K562 (cell line): Measurements from ENCODE around the gene OPRD1. TPM values are rescaled to one million over a fixed set of nuclear protein-coding genes. Genes with fewer than 3 reads are reported as not detected.

ENCODE experiments used
- ATAC-seq: fragments of 200-7000 bp; cut with Tn5 transposase; 3 replicates; pipeline ENCODE4 v1.9.1; 2020; ENCODE audit warnings: moderate library complexity
- BruUV-seq: library from RNA; stranded (reverse); fragments of 400-500 nt; replicated peaks from 2 replicates; lab custom pipeline; 2021; lab: Mats Ljungman, UMichigan
- CTCF ChIA-PET: fragments of 300-600 bp; formaldehyde crosslinking; extraction: SDS; loops from one replicate; lab custom pipeline; 2021; ENCODE audit warnings: low intra/inter-chr PET ratio; lab: Yijun Ruan, JAX
- POLR2A ChIA-PET: fragments of 300-600, 350-650 bp; sonication (Branson Sonifier 250); formaldehyde crosslinking; extraction: SDS; loops from one replicate; lab custom pipeline; 2021; ENCODE audit warnings: antibody characterized with exemption, inconsistent platforms; lab: Yijun Ruan, JAX
- DNase-seq, 4 experiments: peaks; one replicate each; pipeline versions ENCODE4 v3.0.0 to v3.0.0-alpha.2; 2011 to 2018; ENCODE audit warnings: low spot score in 3 of 4, mixed read lengths in 3 of 4; ENCODE audit errors: extremely low read depth in 1 of 4
- FAIRE-seq: peaks from 2 replicates; lab custom pipeline; 2011; peaks lifted over from hg19 to GRCh38; lab: Jason Lieb, UNC
- H2AFZ ChIP-seq: 2 replicates; pipeline ENCODE4 v1.6.0; 2011; ENCODE audit warnings: low read depth, low read length, control low read depth, inconsistent platforms
- H3K27ac ChIP-seq: fragments of 200-600 bp; 3 replicates; pipeline ENCODE4 v1.8.0; 2011; ENCODE audit warnings: low read depth, mild to moderate bottlenecking, control low read depth, inconsistent platforms, low read length, moderate library complexity, mixed read lengths; ENCODE audit errors: extremely low read depth
- H3K27me3 ChIP-seq, 2 experiments: fragments of 300-600 bp in 1 of 2; 2 replicates in 1 of 2; 3 replicates in 1 of 2; pipeline versions ENCODE4 v1.6.0 to v1.8.0; 2011; ENCODE audit warnings: inconsistent platforms in 2 of 2, low read length in 2 of 2, mild to moderate bottlenecking in 1 of 2, mixed read lengths in 1 of 2, moderate library complexity in 1 of 2; ENCODE audit not compliant: control insufficient read depth in 2 of 2, insufficient read depth in 2 of 2
- H3K36me3 ChIP-seq: fragments of 300-600 bp; 3 replicates; pipeline ENCODE4 v1.8.0; 2011; ENCODE audit warnings: mild to moderate bottlenecking, low read length, inconsistent platforms; ENCODE audit not compliant: control insufficient read depth, insufficient read depth
- H3K4me1 ChIP-seq, 2 experiments: fragments of 200-600 bp in 1 of 2; replicated peaks in 1 of 2; 2 replicates in 1 of 2; 3 replicates in 1 of 2; pipeline versions ENCODE4 v1.5.1 to v1.8.0; 2011; ENCODE audit warnings: inconsistent platforms in 2 of 2, low read length in 2 of 2, mild to moderate bottlenecking in 1 of 2, mixed read lengths in 1 of 2, moderate library complexity in 1 of 2; ENCODE audit not compliant: control insufficient read depth in 2 of 2, insufficient read depth in 2 of 2
- H3K4me2 ChIP-seq: 2 replicates; pipeline ENCODE4 v1.6.1; 2011; ENCODE audit warnings: low read length, control low read depth, inconsistent platforms, mixed read lengths; ENCODE audit not compliant: insufficient read depth
- H3K4me3 ChIP-seq: fragments of 200-600 bp; sonication (generic), shearing (Covaris generic); 2 replicates; pipeline ENCODE4 v1.5.1; 2016; ENCODE audit warnings: control low read depth, inconsistent platforms
- H3K79me2 ChIP-seq: fragments of 200-600 bp; 3 replicates; pipeline ENCODE4 v1.8.0; 2011; ENCODE audit warnings: low read length, inconsistent platforms; ENCODE audit not compliant: control insufficient read depth, insufficient read depth
- H3K9ac ChIP-seq, 2 experiments: 2 replicates each; pipeline versions ENCODE4 v1.6.0 to v1.6.1; 2011; ENCODE audit warnings: low read depth in 2 of 2, low read length in 2 of 2, control low read depth in 1 of 2, inconsistent platforms in 1 of 2, mild to moderate bottlenecking in 1 of 2, mixed read lengths in 1 of 2; ENCODE audit not compliant: insufficient read depth in 1 of 2
- H3K9me1 ChIP-seq: one replicate; pipeline ENCODE4 v1.6.0; 2011; ENCODE audit warnings: inconsistent platforms, mild to moderate bottlenecking, low read length, moderate library complexity; ENCODE audit not compliant: control insufficient read depth, insufficient read depth
- H3K9me3 ChIP-seq: replicated peaks from 2 replicates; pipeline ENCODE4 v1.5.1; 2011; ENCODE audit warnings: low read depth, low read length, inconsistent platforms; ENCODE audit not compliant: control insufficient read depth, insufficient read depth
- H4K20me1 ChIP-seq: replicated peaks from 2 replicates; pipeline ENCODE4 v1.6.1; 2011; ENCODE audit warnings: low read length, inconsistent platforms, mixed read lengths; ENCODE audit not compliant: control insufficient read depth, insufficient read depth
- ATF3 ChIP-seq, 2 experiments: fragments of 450-650 bp in 1 of 2; sonication (generic) in 1 of 2; formaldehyde crosslinking in 1 of 2; IDR thresholded peaks in 1 of 2; conservative IDR thresholded peaks in 1 of 2; 2 replicates each; pipeline versions ENCODE4 v1.6.1 to v1.8.1; 2016 to 2023; ENCODE audit warnings: mild to moderate bottlenecking in 2 of 2, moderate library complexity in 2 of 2, inconsistent platforms in 1 of 2, missing genetic modification reagents in 1 of 2
- ATF7 ChIP-seq: fragments of 450-650 bp; IDR thresholded peaks from 2 replicates; pipeline ENCODE4 v1.7.1; 2014; ENCODE audit warnings: mild to moderate bottlenecking, moderate library complexity
- CGGBP1 ChIP-seq: fragments of 250-450 bp; sonication (Bioruptor Pico); IDR thresholded peaks from 2 replicates; pipeline ENCODE4 v1.9.0; 2021; ENCODE audit warnings: mild to moderate bottlenecking
- EZH2 ChIP-seq: IDR thresholded peaks from 2 replicates; pipeline ENCODE4 v1.6.1; 2012; ENCODE audit warnings: low read depth, mild to moderate bottlenecking, inconsistent platforms, low read length, borderline replicate concordance
- JUNB ChIP-seq: fragments of 450-650 bp; formaldehyde crosslinking; conservative IDR thresholded peaks from 2 replicates; pipeline ENCODE4 v1.4.0; 2020; ENCODE audit warnings: mild to moderate bottlenecking
- ZNF316 ChIP-seq: fragments of 450-650 bp; IDR thresholded peaks from 2 replicates; pipeline ENCODE4 v1.6.1; 2016
- WGBS: fragments of 100-300 bp; shearing (Covaris generic); methylation state at CpG from one replicate; pipeline ENCODE4 v1.1.6; 2016; ENCODE audit warnings: low coverage, mixed read lengths; ENCODE audit not compliant: insufficient coverage; ENCODE audit errors: missing lambda C conversion rate; 5-methylcytosine and 5-hydroxymethylcytosine counted together
- in situ Hi-C: fragments of 300-500 bp; cut with MboI; formaldehyde crosslinking; loops from 4 replicates; pipeline ENCODE4 v1.15.0; 2018; ENCODE audit warnings: inconsistent platforms, mixed read lengths
- intact Hi-C: fragments of 100-400 bp; cut with micrococcal nuclease; formaldehyde crosslinking; loops from 2 replicates; pipeline ENCODE4 v1.14.2; 2022
- polyA plus RNA-seq, 8 experiments: library from polyadenylated mRNA; depleted of rRNA in 4 of 8; stranded (reverse) in 5 of 8; unstranded in 3 of 8; fragments of >200 nt; fragmentation: Nextera tagmentation in 2 of 8; fragmentation: Illumina TruSeq in 1 of 8; extraction: Ambion mirVana in 2 of 8; extraction: Trizol in 1 of 8; gene quantifications; 2 replicates each; pipeline versions ENCODE4 v1.2.1 to v1.2.3, GENCODE V29; 2011 to 2014; ENCODE audit warnings: inconsistent platforms in 1 of 8, missing spikeins in 1 of 8
- total RNA-seq, 7 experiments: library from RNA; depleted of rRNA in 6 of 7; stranded (reverse); fragments of >200 nt in 6 of 7; fragmentation: Illumina TruSeq in 2 of 7; extraction: Trizol in 2 of 7; gene quantifications; 2 replicates each; pipeline versions ENCODE4 v1.2.1 to v1.2.3, GENCODE V29; 2011 to 2021; ENCODE audit warnings: low replicate concordance in 1 of 7

The OPRD1 gene
- total and polyA plus RNA-seq, 9 of the 15 experiments (the other 6 are each of a cell fraction or from before 2014, with no cell fraction given), result under 0.01 to 0.03 (median under 0.01) TPM; not detected in 6

GRCh38 chr1:28813931-28814465 lies 2.0 kb downstream of the OPRD1 start:
- FAIRE-seq (peak; percentile 40), DNase-seq (no peak), ATAC-seq (no peak)
- CTCF ChIA-PET, result no interaction called here
- H3K27me3 ChIP-seq, result peaks cover 61 to 85% of the 10 kb centered on the region in 2 experiments
- no peak overlapping the region for H3K4me2 ChIP-seq
- BruUV-seq, result no TSS peak
- intact Hi-C loops, result no loop called here
- H3K9me1 ChIP-seq, result no peaks in the 10 kb centered on the region
- no peaks in the 10 kb centered on the region for H3K79me2 ChIP-seq
- TF ChIP-seq ATF7 (peak; percentile 77; the same call in 1 of the 2 replicates), CGGBP1 (CRISPR knock-in tag) (no peak), ATF3 (IDR thresholded peaks at IDR 0.05) (peak; percentile 65), ATF3 (CRISPR knock-in tag; conservative IDR thresholded peaks at IDR 0.05) (no peak), EZH2 (peak; percentile 78; the same call in 1 of the 2 replicates), JUNB (CRISPR knock-in tag) (0 out of 2 replicates have a peak, but pooled peaks have one; percentile 6), ZNF316 (no peak)
- no peak overlapping the region; a peak in 1 of 4 replicates for H3K9ac ChIP-seq
- POLR2A ChIA-PET, result interaction anchor here (1.6 to 1.7 kb wide), 2 partner anchors 22 to 165 kb away, joined by 4 to 11 read pairs; partner anchors contain the start of gene RNU11
- peaks cover 26% of the 10 kb centered on the region for H4K20me1 ChIP-seq
- H3K36me3 ChIP-seq, result no peaks in the 10 kb centered on the region
- in situ Hi-C loops, result no loop called here
- no peaks in the 10 kb centered on the region for H3K9me3 ChIP-seq
- H3K27ac ChIP-seq, result no peak overlapping the region
- H3K4me3 ChIP-seq, result no peak overlapping the region
- no peak overlapping the region for H2AFZ ChIP-seq
- peaks cover 0 to 21% of the 10 kb centered on the region in 2 experiments; a peak in 2 of 5 replicates for H3K4me1 ChIP-seq
- WGBS, result 9% methylated on average over 15 of the region's 15 CpGs
